Endodermal cell (in vitro differentiated cells): Measurements from ENCODE around the gene SRCAP. TPM values are rescaled to one million over a fixed set of nuclear protein-coding genes. Genes with fewer than 3 reads are reported as not detected.
"Not testable (repeated sequence)": the region's sequence is repeated elsewhere in the genome, so short reads cannot be mapped to it uniquely, and the experiment has no call there.

Source experiments
- DNase-seq: peaks from one replicate; pipeline ENCODE4 v3.0.0-alpha.2; 2017
- H3K27ac ChIP-seq: 2 replicates; pipeline ENCODE4 v1.5.1; 2013; ENCODE audit warnings: mild to moderate bottlenecking, low read depth, low read length, moderate library complexity
- H3K27me3 ChIP-seq: 2 replicates; pipeline ENCODE4 v1.6.1; 2013; ENCODE audit warnings: mild to moderate bottlenecking, low read length, moderate library complexity; ENCODE audit not compliant: insufficient read depth, control insufficient read depth, poor library complexity, severe bottlenecking
- H3K36me3 ChIP-seq: 2 replicates; pipeline ENCODE4 v1.7.0; 2013; ENCODE audit warnings: mild to moderate bottlenecking, low read length, moderate library complexity; ENCODE audit not compliant: control insufficient read depth, insufficient read depth
- H3K4me1 ChIP-seq: one replicate; pipeline ENCODE4 v1.7.0; 2013; ENCODE audit warnings: low read length; ENCODE audit not compliant: control insufficient read depth, insufficient read depth
- H3K4me3 ChIP-seq: 2 replicates; pipeline ENCODE4 v1.5.1; 2013; ENCODE audit warnings: mild to moderate bottlenecking, low read length, moderate library complexity
- H3K9ac ChIP-seq: 2 replicates; pipeline ENCODE4 v1.6.1; 2013; ENCODE audit warnings: mild to moderate bottlenecking, low read length, moderate library complexity; ENCODE audit not compliant: poor library complexity, severe bottlenecking; ENCODE audit errors: extremely low read depth
- H3K9me3 ChIP-seq: 2 replicates; pipeline ENCODE4 v1.6.1; 2013; ENCODE audit warnings: mild to moderate bottlenecking, low read length, moderate library complexity; ENCODE audit not compliant: control insufficient read depth
- H3K27ac Mint-ChIP-seq: 2 replicates; pipeline ENCODE4 v1.8.0; 2020; ENCODE audit warnings: mixed read lengths
- H3K27me3 Mint-ChIP-seq: 2 replicates; pipeline ENCODE4 v1.8.0; 2021; ENCODE audit warnings: mild to moderate bottlenecking, mixed read lengths; ENCODE audit not compliant: insufficient read depth
- H3K36me3 Mint-ChIP-seq: 2 replicates; pipeline ENCODE4 v1.8.0; 2020; ENCODE audit warnings: low read depth, mixed read lengths
- H3K4me1 Mint-ChIP-seq: 2 replicates; pipeline ENCODE4 v1.8.0; 2020; ENCODE audit warnings: mixed read lengths
- H3K4me3 Mint-ChIP-seq: 2 replicates; pipeline ENCODE4 v1.8.0; 2020; ENCODE audit warnings: mild to moderate bottlenecking, moderate library complexity, mixed read lengths
- H3K9me3 Mint-ChIP-seq: 2 replicates; pipeline ENCODE4 v1.8.0; 2020; ENCODE audit warnings: mild to moderate bottlenecking, mixed read lengths
- WGBS, 2 experiments: methylation state at CpG; one replicate each; pipeline versions ENCODE4 v1.1.5 to v1.1.7; 2013; ENCODE audit warnings: missing lambda C conversion rate in 2 of 2, mixed read lengths in 1 of 2; ENCODE audit not compliant: insufficient coverage in 1 of 2, insufficient read length in 1 of 2; 5-methylcytosine and 5-hydroxymethylcytosine counted together
- total RNA-seq, 2 donors: library from RNA; stranded (reverse); fragmentation: NEBNext Ultra II Directional in 1 of 2; extraction: Animal tissue kit (Norgen Biotek cat#: 25700) in 1 of 2; gene quantifications; 2 replicates in 1 of 2; 3 replicates in 1 of 2; pipeline ENCODE4 v1.2.1, GENCODE V29; 2021
- TF ChIP-seq, protein P1 (sequence below): fragments of 200-600 bp; sonication (generic); conservative IDR thresholded peaks from 2 replicates; pipeline ENCODE4 v1.5.0; 2021; ENCODE audit warnings: antibody characterized with exemption, mild to moderate bottlenecking

SRCAP gene
- total RNA-seq, 2 donors from 2014 or later, result 57.7 to 66.9 TPM

DNA sequence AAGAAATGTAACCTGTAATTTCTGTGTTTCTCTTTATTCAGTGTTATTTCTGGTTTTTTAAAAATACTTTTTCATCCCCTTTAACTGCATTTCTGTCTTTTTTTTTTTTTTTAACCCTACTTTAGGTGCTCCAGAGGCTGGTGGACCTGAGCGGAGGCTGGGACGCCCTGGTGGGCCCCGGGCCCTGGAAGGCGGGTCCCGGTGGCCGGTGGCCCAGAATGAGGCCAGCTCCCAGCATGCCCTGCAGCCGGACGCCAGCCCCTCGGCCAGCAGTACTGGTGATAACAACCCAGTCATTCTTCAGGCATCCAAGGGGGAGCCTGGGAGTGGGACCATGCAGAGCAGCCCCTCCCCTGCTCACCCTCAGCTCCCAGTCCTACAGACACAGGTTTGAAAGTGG lies 1.5 kb downstream of the SRCAP start:
- Histone ChIP-seq H3K4me3 (peak overlapping the region; percentile 99), H3K9ac (no peak overlapping the region), H3K36me3 (peaks cover 44% of the 10 kb centered on the region), H3K4me1 (no peaks in the 10 kb centered on the region), H3K9me3 (no peaks in the 10 kb centered on the region), H3K27ac (no peak overlapping the region), H3K27me3 (no peaks in the 10 kb centered on the region)
- no peak overlapping the region for H3K4me3 Mint-ChIP-seq
- peaks cover 20% of the 10 kb centered on the region for H3K27me3 Mint-ChIP-seq
- H3K36me3 Mint-ChIP-seq, result peaks cover 37% of the 10 kb centered on the region
- TF ChIP-seq, protein P1, sequence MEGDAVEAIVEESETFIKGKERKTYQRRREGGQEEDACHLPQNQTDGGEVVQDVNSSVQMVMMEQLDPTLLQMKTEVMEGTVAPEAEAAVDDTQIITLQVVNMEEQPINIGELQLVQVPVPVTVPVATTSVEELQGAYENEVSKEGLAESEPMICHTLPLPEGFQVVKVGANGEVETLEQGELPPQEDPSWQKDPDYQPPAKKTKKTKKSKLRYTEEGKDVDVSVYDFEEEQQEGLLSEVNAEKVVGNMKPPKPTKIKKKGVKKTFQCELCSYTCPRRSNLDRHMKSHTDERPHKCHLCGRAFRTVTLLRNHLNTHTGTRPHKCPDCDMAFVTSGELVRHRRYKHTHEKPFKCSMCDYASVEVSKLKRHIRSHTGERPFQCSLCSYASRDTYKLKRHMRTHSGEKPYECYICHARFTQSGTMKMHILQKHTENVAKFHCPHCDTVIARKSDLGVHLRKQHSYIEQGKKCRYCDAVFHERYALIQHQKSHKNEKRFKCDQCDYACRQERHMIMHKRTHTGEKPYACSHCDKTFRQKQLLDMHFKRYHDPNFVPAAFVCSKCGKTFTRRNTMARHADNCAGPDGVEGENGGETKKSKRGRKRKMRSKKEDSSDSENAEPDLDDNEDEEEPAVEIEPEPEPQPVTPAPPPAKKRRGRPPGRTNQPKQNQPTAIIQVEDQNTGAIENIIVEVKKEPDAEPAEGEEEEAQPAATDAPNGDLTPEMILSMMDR, result no peak
- no peak for DNase-seq
- no peaks in the 10 kb centered on the region for H3K9me3 Mint-ChIP-seq
- peaks cover 12% of the 10 kb centered on the region for H3K4me1 Mint-ChIP-seq
- H3K27ac Mint-ChIP-seq, result no peak overlapping the region
- WGBS, 2 experiments, result 82 to 89% methylated on average over 6 to 9 of the region's 9 CpGs

DNA sequence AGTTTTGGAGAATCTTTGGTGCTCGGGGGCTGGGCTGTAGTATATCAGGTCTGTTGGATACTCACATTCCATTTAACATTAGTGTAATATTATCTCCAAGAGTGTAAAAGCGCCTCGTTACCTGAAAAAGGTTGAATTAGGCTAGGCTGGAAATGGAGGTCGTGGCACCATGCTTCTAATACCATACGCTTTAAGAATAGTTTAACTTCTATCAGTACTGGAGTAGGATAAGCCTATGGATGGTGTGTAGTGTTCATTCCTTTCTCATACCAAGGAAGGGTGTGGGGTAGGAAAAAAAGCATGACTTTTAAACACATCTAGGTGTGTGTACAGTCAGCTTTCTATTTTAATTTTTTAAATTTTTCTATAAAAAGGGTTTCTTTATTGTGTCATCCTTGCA lies 2.0 kb downstream of the SRCAP start:
- TF ChIP-seq, protein P1, result no peak
- Histone ChIP-seq H3K4me3 (no peak overlapping the region), H3K9ac (no peak overlapping the region), H3K27ac (no peak overlapping the region), H3K9me3 (no peaks in the 10 kb centered on the region), H3K4me1 (no peaks in the 10 kb centered on the region), H3K27me3 (no peaks in the 10 kb centered on the region), H3K36me3 (peaks cover 49% of the 10 kb centered on the region)
- H3K27ac Mint-ChIP-seq, result no peak overlapping the region
- H3K4me3 Mint-ChIP-seq, result no peak overlapping the region
- 90 to 100% methylated on average over 2 to 4 of the region's 5 CpGs for WGBS, 2 experiments
- H3K27me3 Mint-ChIP-seq, result peaks cover 16% of the 10 kb centered on the region
- peaks cover 12% of the 10 kb centered on the region for H3K4me1 Mint-ChIP-seq
- DNase-seq, result no peak
- H3K9me3 Mint-ChIP-seq, result no peaks in the 10 kb centered on the region
- H3K36me3 Mint-ChIP-seq, result peaks cover 40% of the 10 kb centered on the region

DNA sequence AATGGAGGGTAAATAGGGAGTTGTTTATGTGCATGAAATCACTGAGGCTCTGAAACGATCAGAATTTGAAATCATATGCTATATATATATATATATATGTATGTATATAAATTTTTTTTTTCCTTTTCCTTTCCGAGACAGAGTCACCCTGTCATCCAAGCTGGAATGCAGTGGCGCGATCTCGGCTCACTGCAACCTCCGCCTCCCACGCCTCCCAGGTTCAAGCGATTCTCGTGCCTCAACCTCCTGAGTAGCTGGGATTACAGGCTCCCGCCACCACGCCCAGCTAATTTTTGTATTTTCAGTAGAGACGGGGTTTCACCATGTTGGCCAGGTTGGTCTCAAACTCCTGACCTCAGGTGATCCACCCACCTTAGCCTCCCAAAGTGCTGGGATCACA lies 4.1 kb downstream of the SRCAP start:
- peaks cover 70% of the 10 kb centered on the region for H3K36me3 ChIP-seq
- H3K27me3 ChIP-seq, H3K27ac ChIP-seq, DNase-seq, H3K9ac ChIP-seq, H3K4me3 Mint-ChIP-seq, H3K4me1 Mint-ChIP-seq, H3K27me3 Mint-ChIP-seq, H3K4me1 ChIP-seq, H3K27ac Mint-ChIP-seq, H3K9me3 Mint-ChIP-seq, H3K9me3 ChIP-seq, H3K4me3 ChIP-seq: not testable (repeated sequence)
- H3K36me3 Mint-ChIP-seq, result peaks cover 58% of the 10 kb centered on the region
- 97 to 98% methylated on average over 9 to 11 of the region's 12 CpGs for WGBS, 2 experiments

GRCh38 chr16:30703971-30704370 lies 5.0 kb downstream of the SRCAP start:
- 95 to 100% methylated on average over 6 to 10 of the region's 10 CpGs for WGBS, 2 experiments

More at GRCh38 chr16:30703971-30704370, 5.0 kb downstream of the SRCAP start:
- Mint-ChIP-seq H3K4me1 (peaks cover 8% of the 10 kb centered on the region), H3K4me3 (no peak overlapping the region), H3K27ac (no peak overlapping the region), H3K27me3 (no peaks in the 10 kb centered on the region), H3K9me3 (no peaks in the 10 kb centered on the region), H3K36me3 (peaks cover 60% of the 10 kb centered on the region)
- TF ChIP-seq, protein P1, result no peak
- Histone ChIP-seq H3K4me3 (no peak overlapping the region), H3K4me1 (no peaks in the 10 kb centered on the region), H3K9me3 (no peaks in the 10 kb centered on the region), H3K9ac (no peak overlapping the region), H3K27ac (no peak overlapping the region), H3K36me3 (peaks cover 79% of the 10 kb centered on the region), H3K27me3 (no peaks in the 10 kb centered on the region)
- DNase-seq, result no peak
